HG03064 (cell line): Measurements from ENCODE around the gene CFAP157.

Experiments used
- ATAC-seq: cut with Tn5 transposase; IDR thresholded peaks from one replicate; pipeline ENCODE4 v1.9.1; 2021; ENCODE audit warnings: low read depth; ENCODE audit not compliant: unreplicated experiment

CFAP157 gene

GRCh38 chr9:127734247-127734746 is 27.5 kb downstream of the CFAP157 start:
- ATAC-seq: no peak

DNA sequence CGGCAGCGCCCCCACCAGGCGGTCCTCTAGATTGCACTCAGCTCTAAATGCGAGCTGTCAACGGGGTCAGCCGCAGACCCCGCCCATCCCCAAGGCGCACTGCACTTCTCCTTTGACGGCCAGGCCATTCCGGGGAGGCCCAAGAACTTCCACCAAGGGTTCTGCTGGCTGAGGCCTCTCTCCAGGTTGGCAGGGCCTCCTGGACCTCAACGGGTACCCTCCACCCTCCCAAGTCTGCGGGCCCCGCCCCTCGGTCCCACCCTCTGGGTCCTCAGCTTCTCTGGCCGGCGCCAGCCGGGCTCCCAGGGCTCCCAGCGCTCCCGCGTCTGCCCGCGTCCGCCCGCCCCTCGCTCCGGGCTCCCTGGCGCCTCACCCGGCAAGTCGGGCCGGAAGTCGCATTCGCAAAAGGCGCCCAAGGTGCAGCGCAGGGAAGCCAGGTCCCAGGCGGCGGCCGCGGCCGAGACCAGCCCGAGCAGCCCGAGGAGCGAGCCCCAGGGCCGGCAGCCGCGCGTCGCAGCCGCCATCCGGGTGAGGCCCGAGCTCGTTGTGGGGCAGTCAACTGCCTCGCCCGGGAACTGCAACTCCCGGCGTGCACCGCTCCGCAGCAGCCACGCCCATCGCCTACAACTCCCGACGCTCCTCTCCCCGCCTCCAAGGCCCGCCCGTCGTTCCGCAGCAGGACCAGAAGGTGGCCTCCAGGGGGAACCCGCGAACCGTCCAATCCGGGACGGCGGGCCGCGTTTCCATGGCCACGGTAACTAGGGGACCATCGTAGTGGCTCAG is 28.1 kb downstream of the CFAP157 start, which contains the start of gene TOR2A:
TSS of gene TOR2A (minus strand) at position 548 of the 783 bp plus-strand sequence. CDS start at position 524, 24 bp downstream.
- ATAC-seq: peak; percentile 81

- no peak for ATAC-seq
Observed at GRCh38 chr9:127735530-127736185, 28.9 kb downstream of the CFAP157 start.

DNA sequence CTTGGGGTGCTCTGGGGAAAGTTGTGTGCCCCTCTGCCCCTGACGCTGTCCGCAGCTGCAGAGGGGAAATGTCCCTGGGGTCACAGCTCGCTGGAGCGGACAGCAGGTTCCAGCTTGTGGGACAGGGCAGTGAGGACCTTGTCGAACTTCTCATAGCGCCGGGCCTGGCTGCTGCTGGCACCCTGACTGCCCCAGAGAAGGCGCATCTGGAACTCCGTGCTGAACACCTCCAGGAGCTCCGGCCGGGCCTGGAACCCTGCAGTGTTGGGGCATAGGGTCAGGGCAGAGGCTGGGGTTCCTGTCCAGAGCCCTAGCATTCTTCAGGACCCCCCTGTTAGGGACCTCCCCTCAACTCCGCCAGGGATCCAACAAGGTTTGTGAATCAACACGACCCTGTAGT is 31.9 kb downstream of the CFAP157 start:
- no peak for ATAC-seq

DNA sequence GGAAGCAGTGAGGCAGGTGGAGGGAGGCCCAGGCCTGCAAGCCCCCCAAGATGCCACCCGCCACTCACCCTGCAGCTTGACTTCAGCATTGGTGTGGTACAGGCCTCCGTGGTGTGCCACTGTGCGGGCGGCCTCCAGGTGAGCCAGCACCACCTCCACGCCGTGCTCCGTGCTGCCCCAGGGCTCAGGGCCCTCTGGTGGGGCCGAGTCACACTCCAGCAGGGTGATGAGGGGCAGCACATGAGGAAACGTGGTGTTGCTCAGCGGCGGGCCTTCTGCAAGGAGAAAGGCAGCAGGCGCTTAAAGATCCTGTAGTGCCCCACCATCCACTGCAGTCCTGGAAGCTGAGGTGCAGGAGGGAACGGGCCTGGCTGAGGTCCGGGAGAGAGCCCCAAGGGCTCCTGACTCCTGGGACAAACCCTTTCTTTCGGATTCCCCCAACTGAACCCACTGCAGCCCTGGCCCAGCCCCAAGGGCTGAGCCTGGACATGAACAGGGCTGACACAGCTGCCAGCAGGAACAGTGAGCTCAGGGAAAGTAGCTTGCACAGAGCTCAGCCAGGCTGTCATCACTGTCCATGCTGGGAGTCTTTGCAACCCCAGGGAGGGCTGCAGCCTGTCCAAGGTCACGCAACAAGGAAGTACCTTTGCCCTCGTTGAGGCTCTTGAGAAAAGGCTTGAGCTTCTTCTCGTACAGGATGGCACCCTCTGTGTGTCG is 33.0 kb downstream of the CFAP157 start:
- ATAC-seq: no peak

GRCh38 chr9:127741831-127742434 is 35.1 kb downstream of the CFAP157 start:
- no peak for ATAC-seq

- no peak for ATAC-seq
Observed at GRCh38 chr9:127742435-127743088, 35.8 kb downstream of the CFAP157 start.

DNA sequence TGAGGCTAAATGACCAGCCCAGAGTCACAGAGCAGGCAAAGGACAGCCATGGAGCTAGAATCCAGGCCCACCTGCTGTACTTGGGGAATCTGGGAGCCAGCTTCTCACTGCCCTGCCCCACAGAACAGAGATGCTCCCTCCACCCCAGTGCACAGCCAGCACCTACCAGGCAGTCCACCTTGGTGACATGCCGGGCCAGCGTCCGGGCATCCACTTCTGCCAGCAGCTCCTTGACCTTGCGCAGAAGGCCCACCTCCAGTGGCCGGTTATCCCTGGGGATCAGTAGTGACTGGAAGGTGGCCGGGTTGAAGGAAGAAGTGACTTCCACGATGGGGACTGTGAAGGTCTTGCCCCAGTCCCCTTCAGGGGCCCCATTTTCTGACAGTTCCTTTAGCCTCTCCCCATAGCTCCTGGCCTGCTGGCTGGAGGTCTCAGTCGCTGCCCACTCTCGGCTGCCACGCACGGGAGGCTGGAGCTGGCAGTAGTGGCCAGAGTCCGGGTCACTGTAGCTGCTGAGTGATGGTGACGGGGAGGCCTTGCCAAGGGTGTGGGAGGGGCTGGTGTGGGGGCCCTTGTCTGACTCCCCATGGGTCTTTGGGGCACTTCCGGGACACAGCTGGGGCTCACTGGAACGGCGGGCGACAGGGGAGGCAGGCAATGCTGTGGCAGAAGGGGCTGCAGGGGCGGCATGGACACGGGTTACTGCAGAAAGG is 37.8 kb downstream of the CFAP157 start:
- no peak for ATAC-seq

DNA sequence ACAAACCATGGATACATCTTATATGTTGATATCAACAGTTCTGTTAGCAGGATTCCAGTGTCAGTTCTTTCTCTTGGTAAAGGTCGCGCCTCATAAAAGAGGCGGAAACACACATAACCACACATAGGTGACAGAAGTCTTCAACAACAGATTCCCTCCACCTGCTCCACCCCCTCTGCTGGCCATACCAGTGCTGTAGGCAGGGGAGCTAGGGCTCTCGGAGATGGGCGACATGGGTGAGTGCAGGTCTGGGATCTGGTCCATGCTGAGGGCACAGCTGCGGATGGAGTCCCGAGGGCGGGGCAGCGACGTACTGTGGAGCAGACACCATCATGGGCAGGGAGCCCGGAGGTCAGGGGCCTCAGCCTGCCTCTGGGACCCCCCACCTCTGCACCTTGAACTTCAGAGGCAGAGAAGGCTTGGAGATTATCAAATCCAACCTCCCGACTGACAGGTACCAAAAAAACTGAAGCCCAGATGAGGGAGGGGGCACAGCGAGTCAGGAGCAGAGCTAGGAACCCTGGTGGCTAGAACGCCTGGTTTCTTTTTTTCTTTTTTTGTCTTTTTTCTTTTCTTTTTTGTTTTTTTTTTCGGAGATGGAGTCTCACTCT is 40.3 kb downstream of the CFAP157 start:
- ATAC-seq: no peak

GRCh38 chr9:127749090-127749787 is 42.5 kb downstream of the CFAP157 start:
- ATAC-seq: no peak

- no peak for ATAC-seq
Observed at GRCh38 chr9:127751269-127752054, 44.7 kb downstream of the CFAP157 start.

DNA sequence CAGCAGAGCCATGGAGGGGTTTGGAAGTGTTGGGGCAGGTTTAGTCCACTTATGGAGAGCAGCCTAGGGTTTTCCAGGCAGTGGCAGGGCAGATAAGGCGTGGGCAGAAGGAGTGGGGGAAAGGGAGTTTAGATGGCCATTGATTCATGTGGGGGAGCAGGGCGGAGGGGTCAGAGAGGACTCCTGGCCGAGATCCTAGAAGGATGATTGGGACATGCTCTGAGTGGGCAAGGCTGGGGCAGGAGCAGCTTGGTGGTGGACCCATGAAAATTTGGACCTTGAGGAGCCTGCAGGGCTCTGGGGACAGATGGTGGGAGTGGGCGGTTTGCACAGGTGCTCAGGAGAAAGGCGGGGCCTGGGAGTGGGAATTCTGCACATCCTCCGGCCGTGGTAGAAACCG is 46.4 kb downstream of the CFAP157 start:
- ATAC-seq: no peak

DNA sequence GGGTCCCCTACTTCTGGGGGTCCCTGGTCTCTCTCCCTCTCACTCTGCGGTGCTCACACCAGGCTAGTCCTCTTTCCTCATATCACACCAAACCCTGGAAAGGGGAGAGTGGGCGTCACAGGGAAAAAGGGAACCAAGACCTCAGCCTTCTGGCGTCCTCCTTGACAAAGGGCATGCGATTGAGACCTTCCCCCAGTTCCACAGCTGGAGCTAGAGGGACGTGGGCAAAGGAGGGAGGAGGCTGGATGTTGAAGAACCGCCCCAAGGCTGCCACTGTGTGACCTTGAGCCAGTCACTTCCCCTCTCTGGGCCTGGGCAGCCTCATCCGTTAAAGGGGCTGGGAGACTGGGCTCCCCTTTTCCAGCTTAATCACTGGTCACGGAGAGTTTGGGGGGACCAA is 46.8 kb downstream of the CFAP157 start:
- ATAC-seq: no peak

GRCh38 chr9:127754099-127755060 is 47.6 kb downstream of the CFAP157 start:
- no peak for ATAC-seq

- no peak for ATAC-seq
Observed at GRCh38 chr9:127755061-127756060, 48.6 kb downstream of the CFAP157 start.

DNA sequence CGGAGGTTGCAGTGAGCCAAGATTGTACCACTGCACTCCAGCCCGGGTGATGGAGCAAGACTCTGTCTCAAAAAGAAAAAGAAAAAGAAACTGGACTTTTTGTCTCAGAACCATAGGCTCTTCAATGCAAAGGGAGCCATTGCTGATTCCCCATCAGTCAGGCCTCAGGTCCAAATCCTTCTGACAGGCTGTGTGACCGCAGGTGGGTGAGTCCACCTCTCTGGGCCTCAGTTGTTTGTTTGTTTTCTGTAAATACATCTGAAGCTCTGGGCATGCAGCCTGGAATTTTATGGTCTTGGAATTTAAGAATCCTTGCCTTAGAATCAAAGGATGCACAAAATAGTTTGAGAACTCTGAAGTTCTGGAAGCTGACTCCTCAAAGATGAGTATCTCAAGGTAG is 49.4 kb downstream of the CFAP157 start:
- ATAC-seq: no peak
